WTC11 (cell line): ENCODE measurements around the gene LDLRAD4.

Experiments
- ATF1 ChIP-seq: sonication (generic); formaldehyde crosslinking; IDR thresholded peaks from 2 replicates; pipeline ENCODE4 v1.8.1; 2023; ENCODE audit warnings: mild to moderate bottlenecking, moderate library complexity, missing genetic modification reagents
- CTCF ChIP-seq: fragments of 200-600 bp; IDR thresholded peaks from 2 replicates; pipeline ENCODE4 v1.8.0; 2022; ENCODE audit warnings: antibody characterized with exemption
- E2F1 ChIP-seq: sonication (generic); formaldehyde crosslinking; IDR thresholded peaks from 2 replicates; pipeline ENCODE4 v1.8.0; 2022; ENCODE audit warnings: mild to moderate bottlenecking, missing genetic modification reagents
- E2F4 ChIP-seq: sonication (generic); formaldehyde crosslinking; IDR thresholded peaks from 2 replicates; pipeline ENCODE4 v1.8.1; 2022; ENCODE audit warnings: low read depth, mild to moderate bottlenecking, moderate library complexity, missing genetic modification reagents, borderline replicate concordance
- ESRRA ChIP-seq: sonication (generic); formaldehyde crosslinking; IDR thresholded peaks from 2 replicates; pipeline ENCODE4 v1.8.1; 2022; ENCODE audit warnings: mild to moderate bottlenecking, missing genetic modification reagents, borderline replicate concordance
- MAX ChIP-seq: sonication (generic); formaldehyde crosslinking; IDR thresholded peaks from 2 replicates; pipeline ENCODE4 v1.8.0; 2022; ENCODE audit warnings: mild to moderate bottlenecking, missing genetic modification reagents
- NR2C2 ChIP-seq: sonication (generic); formaldehyde crosslinking; IDR thresholded peaks from 2 replicates; pipeline ENCODE4 v1.8.0; 2022; ENCODE audit warnings: mild to moderate bottlenecking, missing genetic modification reagents
- SP1 ChIP-seq: sonication (generic); formaldehyde crosslinking; conservative IDR thresholded peaks from 2 replicates; pipeline ENCODE4 v1.8.1; 2022; ENCODE audit warnings: missing genetic modification reagents
- TCF7 ChIP-seq: sonication (generic); formaldehyde crosslinking; IDR thresholded peaks from 2 replicates; pipeline ENCODE4 v1.8.0; 2022; ENCODE audit warnings: mild to moderate bottlenecking, low read depth, missing genetic modification reagents, moderate library complexity
- ZNF121 ChIP-seq: sonication (generic); formaldehyde crosslinking; IDR thresholded peaks from 2 replicates; pipeline ENCODE4 v1.8.0; 2023; ENCODE audit warnings: missing genetic modification reagents
- ZNF263 ChIP-seq: sonication (generic); formaldehyde crosslinking; IDR thresholded peaks from 2 replicates; pipeline ENCODE4 v1.8.1; 2022; ENCODE audit warnings: low read depth, mild to moderate bottlenecking, moderate library complexity, missing genetic modification reagents
- ZNF317 ChIP-seq: sonication (generic); formaldehyde crosslinking; IDR thresholded peaks from 2 replicates; pipeline ENCODE4 v1.8.1; 2023; ENCODE audit warnings: low read depth, mild to moderate bottlenecking, moderate library complexity, missing genetic modification reagents, borderline replicate concordance
- ZNF396 ChIP-seq: fragments of 250-450 bp; sonication (Bioruptor Pico); IDR thresholded peaks from 2 replicates; pipeline ENCODE4 v1.8.0; 2021; ENCODE audit warnings: mild to moderate bottlenecking, moderate library complexity, borderline replicate concordance
- TF ChIP-seq, protein P1 (sequence below): sonication (generic); formaldehyde crosslinking; IDR thresholded peaks from 2 replicates; pipeline ENCODE4 v1.8.0; 2022; ENCODE audit warnings: missing genetic modification reagents

GRCh38 chr18:13572148-13572547, 353.6 kb downstream of the LDLRAD4 start:
- TF ChIP-seq SP1 (CRISPR knock-in tag) (no peak), MAX (CRISPR knock-in tag) (no peak), NR2C2 (CRISPR knock-in tag) (no peak), E2F1 (no peak), CTCF (no peak), ZNF121 (CRISPR knock-in tag) (no peak), TCF7 (CRISPR knock-in tag) (no peak), ZNF317 (CRISPR knock-in tag) (no peak), ZNF396 (CRISPR knock-in tag) (no peak), ATF1 (CRISPR knock-in tag) (no peak), E2F4 (no peak), ESRRA (CRISPR knock-in tag) (no peak), ZNF263 (no peak)
- TF ChIP-seq, protein P1, sequence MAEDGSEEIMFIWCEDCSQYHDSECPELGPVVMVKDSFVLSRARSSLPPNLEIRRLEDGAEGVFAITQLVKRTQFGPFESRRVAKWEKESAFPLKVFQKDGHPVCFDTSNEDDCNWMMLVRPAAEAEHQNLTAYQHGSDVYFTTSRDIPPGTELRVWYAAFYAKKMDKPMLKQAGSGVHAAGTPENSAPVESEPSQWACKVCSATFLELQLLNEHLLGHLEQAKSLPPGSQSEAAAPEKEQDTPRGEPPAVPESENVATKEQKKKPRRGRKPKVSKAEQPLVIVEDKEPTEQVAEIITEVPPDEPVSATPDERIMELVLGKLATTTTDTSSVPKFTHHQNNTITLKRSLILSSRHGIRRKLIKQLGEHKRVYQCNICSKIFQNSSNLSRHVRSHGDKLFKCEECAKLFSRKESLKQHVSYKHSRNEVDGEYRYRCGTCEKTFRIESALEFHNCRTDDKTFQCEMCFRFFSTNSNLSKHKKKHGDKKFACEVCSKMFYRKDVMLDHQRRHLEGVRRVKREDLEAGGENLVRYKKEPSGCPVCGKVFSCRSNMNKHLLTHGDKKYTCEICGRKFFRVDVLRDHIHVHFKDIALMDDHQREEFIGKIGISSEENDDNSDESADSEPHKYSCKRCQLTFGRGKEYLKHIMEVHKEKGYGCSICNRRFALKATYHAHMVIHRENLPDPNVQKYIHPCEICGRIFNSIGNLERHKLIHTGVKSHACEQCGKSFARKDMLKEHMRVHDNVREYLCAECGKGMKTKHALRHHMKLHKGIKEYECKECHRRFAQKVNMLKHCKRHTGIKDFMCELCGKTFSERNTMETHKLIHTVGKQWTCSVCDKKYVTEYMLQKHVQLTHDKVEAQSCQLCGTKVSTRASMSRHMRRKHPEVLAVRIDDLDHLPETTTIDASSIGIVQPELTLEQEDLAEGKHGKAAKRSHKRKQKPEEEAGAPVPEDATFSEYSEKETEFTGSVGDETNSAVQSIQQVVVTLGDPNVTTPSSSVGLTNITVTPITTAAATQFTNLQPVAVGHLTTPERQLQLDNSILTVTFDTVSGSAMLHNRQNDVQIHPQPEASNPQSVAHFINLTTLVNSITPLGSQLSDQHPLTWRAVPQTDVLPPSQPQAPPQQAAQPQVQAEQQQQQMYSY: no peak
